GM19099 (cell line): ENCODE results near the gene PGM1.

ENCODE experiments used
- POLR2A ChIP-seq: IDR thresholded peaks from 3 replicates; pipeline ENCODE4 v1.6.1; 2011; ENCODE audit warnings: low read depth; ENCODE audit not compliant: insufficient read length; ENCODE audit errors: extremely low read depth

The PGM1 gene

DNA sequence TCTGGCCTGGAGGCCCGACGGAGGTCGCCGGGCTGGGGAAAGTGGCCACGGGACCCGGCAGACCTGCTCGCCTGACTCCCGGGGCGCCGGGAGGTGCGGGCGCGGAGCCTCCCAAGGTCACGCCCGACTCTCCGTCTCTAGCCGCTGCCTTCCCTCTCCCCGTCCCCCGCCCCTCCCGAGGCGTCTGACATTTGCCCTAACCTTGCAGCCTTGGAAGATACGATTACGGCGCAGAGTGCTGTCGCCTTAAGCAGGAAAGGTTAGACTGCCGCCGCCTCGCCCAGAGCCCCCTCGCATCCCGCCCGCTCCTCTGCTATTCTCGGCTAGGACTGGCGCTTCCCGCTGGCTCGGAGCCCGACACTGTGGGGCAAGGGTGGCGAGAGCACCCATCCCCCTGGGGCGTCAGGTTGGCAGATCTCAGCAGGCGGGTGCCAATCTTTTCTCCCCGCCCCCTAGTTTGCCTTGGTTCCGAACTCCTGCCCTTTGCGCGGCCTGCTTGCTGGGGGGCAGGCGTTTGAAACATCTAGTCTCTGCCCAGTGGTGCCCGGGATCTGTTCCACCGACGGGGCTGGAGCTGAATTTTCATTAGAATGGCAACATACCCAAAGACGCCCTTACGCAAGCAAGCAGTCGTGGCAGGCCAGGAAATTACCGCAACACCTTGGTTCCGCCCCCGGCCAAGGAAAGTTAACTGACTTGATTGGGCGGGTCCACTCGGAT, 835 bp downstream of the PGM1 start:
- TF ChIP-seq POLR2A: no peak

DNA sequence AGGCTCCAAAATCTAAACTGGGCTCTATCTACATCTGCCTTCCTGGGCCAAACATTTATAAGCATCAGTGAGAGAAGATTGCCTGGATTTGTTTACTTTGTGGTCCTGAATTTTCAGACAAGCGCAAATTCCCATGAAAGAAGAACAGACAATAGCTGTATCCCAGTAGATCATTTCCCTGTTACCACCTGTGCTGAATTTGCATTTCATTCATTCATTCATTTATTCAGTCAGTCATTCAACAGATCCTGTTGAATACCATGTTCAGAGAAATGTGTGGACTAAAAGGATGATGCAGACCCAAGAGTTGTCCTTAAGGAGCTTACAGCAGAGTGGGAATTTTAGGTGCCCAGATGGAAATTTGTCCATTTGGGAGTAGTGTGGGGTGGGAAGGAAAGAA, 2.2 kb downstream of the PGM1 start:
- no peak for TF ChIP-seq POLR2A

DNA sequence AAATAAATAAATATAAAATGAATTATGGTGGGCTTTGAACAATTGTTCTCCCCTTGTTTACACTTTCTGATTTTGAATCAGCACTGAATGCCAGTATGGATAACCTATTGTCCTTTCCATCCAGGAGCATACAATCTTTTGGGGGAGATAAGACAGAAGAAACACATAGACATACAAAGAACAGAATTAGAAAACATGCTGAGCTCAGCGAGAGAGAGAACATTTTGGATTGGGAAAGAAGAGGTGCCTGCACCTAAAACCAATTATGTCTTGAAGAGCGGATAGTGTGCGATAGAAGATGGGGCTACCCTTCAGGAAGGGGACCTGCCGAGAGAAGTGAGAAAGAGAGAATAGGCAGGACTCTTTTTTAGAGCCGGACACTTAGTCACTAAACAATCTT, 6.6 kb downstream of the PGM1 start:
- no peak for TF ChIP-seq POLR2A

DNA sequence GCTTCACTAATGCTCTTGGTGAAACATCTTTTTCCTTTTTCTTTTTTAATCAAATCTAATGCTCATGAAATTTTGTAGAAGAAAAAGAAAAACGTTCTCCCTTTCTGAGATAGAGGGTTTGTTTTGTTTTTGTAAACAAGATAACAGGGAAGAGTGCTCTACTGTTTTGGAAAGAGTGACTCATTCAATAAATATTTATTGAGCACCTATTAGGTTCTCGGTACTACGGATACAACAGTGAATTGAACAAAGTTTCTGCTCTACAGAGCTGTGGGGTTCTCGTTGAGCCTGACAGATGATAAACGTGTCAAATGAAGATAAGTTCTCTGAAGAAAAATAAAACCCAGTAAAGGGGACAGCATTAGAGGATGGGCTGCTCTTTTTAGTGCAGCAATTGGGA, 7.0 kb downstream of the PGM1 start:
- no peak for TF ChIP-seq POLR2A

DNA sequence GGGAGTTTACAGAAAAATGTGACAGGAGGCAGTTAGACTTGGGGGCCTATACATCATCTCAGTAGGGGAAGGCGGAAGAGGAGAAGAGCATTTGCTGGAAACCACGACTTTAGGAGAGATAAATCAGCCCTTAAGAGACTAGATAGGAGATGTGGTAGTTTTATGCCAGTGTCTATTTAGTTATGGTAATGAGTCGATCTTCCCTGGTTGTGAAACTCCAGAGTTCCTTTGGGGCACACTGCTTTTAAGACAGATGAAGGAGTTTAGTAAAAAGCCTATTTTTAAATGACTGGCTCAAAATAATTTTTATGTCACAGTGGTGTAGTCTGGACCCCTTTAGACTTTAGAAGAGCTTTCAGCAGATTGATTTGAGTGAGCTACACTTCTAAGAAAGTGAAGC, 7.8 kb downstream of the PGM1 start:
- no peak for TF ChIP-seq POLR2A

DNA sequence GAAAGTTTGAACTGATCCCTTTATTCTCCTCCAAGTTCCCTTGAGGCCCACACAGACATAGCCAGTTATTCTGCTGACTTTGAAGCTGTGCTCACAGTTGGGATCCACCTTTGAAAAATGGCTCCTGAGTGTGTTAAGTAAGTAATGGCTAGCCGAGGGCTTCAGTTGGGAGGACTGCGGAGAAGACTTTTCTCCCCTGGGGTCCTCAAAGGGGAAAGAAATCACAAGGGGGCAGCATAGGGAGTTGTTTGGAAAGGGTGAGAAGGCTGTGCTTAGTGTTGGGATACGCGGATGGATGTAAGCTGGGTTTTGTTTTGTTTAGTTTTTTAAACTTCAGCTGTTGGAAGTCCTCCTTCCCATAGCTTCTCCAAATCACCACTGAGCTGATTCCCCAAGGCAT, 8.3 kb downstream of the PGM1 start:
- no peak for TF ChIP-seq POLR2A

DNA sequence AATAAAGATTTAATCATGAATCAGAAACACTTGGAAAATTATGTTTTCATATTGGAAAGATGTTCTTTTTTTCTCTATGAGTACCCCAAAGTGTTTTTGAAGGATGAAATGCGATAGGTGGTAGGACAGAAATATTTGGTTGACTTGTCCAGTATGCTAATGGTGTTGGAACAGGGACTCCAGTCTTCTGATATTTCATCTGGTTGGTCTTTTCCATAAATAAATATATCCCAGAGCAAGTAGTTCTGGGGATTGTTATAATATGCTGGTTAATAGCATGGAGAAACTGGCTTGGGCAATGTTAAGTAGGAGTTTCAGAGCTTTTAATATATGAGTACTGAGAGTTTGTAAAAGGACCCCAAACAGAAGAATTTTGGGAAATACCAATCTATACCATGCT, 8.7 kb downstream of the PGM1 start:
- TF ChIP-seq POLR2A: no peak

DNA sequence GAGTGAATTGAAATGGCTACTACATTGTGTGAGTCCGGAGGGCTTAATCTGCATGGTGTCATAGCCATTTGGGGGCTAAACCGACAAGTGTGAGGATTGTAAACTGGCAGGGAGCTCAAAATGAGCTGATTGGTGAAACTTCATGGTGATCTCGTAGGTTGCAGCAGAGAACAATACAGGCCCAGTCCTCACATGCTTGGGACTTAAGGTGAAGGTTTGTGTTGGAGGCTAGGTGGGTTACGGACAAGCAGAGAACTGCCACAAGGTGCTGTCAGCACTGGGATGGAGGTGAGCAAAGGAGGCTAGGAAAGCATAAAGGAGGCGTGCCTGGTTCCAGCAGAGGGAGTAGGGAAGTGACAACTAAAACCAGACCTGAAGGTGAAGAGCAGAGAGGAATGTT, 9.4 kb downstream of the PGM1 start:
- no peak for TF ChIP-seq POLR2A

DNA sequence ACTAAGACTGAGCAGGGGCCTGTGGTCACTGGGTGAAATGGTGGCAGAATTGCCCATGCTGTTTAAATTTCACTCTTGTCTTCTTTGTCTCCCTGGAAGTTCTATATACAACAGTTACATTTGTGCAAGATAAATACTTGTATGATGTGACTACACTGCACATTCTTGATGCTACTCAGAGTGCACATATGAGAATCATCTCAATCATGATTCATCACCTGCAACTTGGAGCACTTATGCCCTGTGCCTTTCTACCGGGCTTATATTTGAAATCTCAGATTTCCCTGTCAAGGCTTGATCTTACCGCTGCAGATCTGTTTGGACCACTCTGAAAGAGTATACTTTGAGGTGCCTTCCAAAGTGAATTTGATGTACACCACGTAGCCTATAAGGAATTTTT, 10.6 kb downstream of the PGM1 start:
- TF ChIP-seq POLR2A: no peak

DNA sequence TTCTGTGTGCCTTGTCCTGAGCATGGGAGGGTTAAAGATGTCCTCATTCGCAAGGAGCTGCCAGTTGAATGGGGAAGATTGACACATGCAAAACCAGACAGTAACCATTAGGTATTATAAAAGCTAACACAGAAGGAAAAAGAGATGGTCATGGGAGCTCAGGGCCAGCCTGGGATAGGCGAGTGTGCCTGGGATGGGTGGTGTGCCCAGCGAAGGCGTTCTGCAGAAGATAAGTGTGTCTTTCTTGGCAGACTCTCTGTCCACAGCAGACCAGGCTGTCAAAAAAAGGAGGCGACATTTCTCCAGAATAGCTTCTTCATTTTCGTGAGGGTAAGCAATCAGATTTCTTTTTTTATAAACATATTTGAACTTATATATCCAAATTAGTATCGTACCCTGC, 14.1 kb downstream of the PGM1 start:
- no peak for TF ChIP-seq POLR2A

DNA sequence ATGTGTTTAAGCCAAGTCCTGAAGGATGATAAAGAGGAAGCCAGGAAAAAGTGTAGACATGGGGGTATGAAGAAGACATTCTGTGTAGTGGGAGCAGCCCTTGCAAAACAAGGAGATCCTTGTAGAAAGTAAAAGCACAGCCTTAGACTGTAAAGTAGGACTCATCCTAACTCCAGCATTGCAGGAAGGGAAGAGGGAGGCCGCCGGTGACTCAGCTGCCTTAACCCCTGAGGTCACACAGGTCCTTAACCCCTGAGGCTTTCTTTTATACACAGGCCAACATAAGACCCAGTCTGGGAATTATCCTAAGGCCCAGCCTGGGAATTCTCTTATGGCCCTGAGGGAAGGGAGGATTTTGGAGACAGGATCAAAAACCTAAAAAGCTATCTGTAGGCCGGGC, 18.0 kb downstream of the PGM1 start:
- no peak for TF ChIP-seq POLR2A

DNA sequence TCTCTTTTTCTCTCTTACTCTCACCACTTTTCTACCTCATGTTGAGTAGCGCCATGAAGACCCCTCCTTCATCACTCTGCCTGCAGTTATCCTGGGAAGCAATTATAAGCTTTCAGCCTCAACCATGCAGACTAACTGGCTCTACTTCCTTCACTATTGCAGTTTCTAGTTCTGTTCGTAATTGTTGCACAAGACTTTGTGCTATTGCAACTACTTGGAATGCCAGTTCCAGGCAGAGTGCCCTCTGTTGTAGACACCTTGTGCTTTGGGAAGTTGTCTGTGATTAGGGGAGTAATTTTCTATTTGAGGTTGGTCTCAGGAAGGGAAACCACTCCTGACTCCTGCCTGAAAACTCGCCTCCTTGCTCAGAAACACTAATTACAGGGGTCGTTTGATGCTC, 19.4 kb downstream of the PGM1 start:
- TF ChIP-seq POLR2A: no peak

DNA sequence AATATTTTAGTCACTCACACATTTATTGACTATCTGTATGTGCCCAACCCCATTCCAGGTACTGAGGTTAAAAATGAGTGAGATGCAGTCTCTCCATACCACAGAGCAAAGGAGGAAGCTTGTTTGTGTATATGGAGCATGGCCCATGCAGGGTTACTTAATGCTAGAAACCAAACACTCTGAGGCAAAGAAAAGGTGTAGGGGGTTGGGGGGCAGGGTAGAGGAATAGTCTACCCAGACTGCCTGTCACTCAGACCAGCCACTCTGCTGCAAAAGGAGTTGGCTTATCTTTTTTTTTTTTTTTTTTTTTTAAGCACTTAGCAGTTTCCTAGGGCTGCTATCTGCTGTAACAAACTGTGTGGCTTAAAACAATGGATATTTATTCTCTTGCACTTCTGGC, 19.8 kb downstream of the PGM1 start:
- no peak for TF ChIP-seq POLR2A

DNA sequence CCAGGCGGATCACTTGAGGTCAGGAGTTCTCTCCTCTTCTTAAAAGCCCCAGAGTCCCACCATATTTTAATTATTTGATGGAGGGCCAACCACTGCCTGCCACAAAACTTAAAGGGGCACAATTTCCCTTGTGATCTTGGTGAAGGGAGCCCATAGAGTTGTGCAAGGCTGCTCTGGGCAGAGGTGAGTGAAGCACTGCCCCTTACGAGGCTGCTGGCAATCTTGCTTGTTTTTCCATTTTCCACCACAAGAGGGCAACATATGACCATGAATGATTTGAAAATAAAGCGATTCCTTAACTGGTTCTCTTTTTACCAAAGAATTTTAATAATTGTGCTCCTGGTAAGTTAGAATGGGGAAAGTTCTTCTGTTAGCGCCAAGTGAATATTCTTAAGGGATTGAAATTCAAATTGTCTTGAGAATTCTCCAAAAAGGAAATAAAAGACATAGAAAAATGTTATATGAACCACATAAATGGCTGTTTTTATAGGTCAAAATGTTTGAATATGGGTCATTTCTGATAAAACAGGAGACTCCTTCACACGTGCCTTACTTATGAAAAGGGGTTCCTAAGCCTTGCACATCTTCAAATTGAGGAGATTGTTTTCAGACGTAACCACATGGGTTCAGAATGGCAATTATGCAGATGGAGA, 22.7 kb downstream of the PGM1 start:
- no peak for TF ChIP-seq POLR2A

DNA sequence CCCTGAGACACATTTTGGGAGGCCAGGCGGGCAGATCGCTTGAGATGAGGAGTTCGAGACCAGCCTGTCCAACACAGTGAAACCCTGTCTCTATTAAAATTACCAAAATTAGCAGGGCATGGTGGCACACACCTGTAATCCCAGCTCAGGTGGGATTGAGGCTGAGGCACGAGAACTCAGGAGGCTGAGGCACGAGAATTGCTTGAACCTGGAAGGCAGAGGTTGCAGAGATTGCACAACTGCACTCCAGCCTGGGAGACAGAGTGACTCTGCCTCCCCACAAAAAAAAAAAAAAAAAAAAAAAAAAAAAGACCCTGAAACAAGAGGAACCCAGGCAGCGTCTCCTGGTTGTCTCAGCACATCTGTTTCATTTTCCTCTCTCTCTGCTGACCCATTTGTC, 24.2 kb downstream of the PGM1 start:
- no peak for TF ChIP-seq POLR2A

DNA sequence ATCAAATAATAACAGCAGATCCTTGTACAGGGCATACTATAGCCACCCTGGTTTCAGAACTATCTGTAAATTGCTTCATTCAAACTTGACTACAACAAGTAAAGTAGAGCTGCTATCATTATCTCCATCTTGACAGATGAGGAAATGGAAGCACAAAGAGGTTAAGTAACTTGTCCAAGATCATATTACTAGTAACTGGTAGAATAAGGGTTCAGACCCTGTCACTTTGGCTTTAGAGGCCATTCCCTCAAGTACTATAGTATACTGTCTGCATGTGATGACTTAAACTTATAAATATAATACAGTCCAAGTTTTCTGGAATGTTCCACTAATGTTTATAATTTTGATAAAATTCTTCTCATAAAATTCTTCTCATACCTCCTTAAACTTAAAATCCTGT, 24.8 kb downstream of the PGM1 start:
- TF ChIP-seq POLR2A: no peak

DNA sequence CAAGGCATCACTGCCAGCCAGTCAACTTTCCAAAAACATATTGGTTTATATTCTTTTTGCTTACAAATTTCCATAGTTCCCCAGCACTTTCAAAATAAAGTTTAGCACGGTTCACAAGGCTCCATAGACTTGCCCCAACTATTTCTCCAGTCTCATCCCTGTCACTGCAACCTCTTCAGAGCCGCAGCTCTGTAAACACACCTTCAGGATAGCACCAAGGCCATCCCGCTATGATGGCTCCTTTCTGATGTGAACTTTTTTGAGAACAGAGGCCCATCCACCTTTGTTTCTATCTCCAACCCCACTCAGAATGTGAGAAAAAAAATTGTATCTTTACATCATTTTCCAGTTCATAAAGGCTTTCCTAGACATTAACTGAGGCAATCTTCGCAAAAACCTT, 26.3 kb downstream of the PGM1 start:
- no peak for TF ChIP-seq POLR2A

DNA sequence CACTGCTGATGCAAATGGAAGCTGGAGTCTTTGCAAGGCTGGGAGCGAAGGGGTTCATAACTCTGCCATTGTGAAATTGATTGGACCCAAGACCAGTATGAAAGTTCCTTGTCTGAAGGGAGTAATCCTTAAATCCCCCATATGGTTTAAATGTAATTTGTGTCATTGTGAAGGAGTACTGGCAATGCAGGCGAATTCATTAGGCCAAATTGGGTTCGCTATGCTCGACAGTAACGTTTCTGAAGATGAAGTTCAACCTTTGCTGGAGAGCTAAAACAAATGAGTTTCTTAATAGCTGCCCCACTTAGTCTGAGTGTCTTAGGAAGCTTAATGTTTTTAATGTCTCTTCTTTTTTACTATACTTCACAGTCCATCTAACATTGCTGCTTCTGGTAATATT, 27.5 kb downstream of the PGM1 start:
- no peak for TF ChIP-seq POLR2A

DNA sequence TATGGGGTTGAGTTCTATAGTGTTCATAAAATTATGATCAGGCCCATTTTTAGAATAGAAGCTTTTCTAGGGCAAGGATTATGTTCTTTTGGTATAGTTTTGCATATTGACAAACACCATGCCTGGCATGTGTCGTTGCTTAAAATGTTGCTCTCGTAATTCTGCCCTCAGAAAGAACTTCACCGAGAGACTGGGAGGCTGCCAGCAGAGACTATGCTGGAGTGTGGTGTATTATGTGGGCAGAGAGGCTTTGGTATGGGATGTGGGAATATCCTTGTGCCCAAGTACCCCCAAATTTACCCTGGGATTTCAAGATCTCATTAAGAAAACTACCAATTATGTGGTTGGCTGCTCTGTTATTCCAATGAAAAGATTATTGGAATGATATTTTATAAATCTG, 27.9 kb downstream of the PGM1 start:
- TF ChIP-seq POLR2A: no peak
